ENCODE data around the gene PWP1. TPM values are rescaled to one million over a fixed set of nuclear protein-coding genes. Genes with fewer than 3 reads are reported as not detected.
"Not testable (repeated sequence)": the region's sequence is repeated elsewhere in the genome, so short reads cannot be mapped to it uniquely, and the experiment has no call there.

PWP1 gene
- total RNA-seq, 3 donors from 2014 or later, result 18.4 to 31.8 (median 22.4) TPM

DNA sequence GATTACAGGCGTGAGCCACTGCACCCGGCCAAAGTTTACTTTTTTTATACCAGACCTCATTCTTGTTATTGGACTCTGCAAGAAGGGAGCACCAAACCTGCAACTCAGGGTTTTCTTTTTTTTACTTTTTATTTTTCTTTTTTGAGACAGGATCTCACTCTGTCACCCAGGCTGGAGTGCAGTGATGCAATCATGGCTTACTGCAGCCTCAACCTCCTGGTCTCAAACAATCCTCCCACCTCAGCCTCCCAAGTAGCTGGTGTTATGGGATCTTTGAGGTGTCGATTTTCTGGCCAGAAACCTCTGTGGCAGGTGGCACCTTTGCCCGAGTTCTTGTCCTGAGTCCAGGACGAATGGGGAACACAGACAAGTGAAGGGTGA, 4.2 kb upstream of the PWP1 start:
- TF ChIP-seq, protein P1, sequence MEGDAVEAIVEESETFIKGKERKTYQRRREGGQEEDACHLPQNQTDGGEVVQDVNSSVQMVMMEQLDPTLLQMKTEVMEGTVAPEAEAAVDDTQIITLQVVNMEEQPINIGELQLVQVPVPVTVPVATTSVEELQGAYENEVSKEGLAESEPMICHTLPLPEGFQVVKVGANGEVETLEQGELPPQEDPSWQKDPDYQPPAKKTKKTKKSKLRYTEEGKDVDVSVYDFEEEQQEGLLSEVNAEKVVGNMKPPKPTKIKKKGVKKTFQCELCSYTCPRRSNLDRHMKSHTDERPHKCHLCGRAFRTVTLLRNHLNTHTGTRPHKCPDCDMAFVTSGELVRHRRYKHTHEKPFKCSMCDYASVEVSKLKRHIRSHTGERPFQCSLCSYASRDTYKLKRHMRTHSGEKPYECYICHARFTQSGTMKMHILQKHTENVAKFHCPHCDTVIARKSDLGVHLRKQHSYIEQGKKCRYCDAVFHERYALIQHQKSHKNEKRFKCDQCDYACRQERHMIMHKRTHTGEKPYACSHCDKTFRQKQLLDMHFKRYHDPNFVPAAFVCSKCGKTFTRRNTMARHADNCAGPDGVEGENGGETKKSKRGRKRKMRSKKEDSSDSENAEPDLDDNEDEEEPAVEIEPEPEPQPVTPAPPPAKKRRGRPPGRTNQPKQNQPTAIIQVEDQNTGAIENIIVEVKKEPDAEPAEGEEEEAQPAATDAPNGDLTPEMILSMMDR (IDR thresholded peaks at IDR 0.05), result no peak
- H3K9me3 ChIP-seq, result no peaks in the 10 kb centered on the region
- intact Hi-C loops (cut with DNase I, micrococcal nuclease), result no loop called here

DNA sequence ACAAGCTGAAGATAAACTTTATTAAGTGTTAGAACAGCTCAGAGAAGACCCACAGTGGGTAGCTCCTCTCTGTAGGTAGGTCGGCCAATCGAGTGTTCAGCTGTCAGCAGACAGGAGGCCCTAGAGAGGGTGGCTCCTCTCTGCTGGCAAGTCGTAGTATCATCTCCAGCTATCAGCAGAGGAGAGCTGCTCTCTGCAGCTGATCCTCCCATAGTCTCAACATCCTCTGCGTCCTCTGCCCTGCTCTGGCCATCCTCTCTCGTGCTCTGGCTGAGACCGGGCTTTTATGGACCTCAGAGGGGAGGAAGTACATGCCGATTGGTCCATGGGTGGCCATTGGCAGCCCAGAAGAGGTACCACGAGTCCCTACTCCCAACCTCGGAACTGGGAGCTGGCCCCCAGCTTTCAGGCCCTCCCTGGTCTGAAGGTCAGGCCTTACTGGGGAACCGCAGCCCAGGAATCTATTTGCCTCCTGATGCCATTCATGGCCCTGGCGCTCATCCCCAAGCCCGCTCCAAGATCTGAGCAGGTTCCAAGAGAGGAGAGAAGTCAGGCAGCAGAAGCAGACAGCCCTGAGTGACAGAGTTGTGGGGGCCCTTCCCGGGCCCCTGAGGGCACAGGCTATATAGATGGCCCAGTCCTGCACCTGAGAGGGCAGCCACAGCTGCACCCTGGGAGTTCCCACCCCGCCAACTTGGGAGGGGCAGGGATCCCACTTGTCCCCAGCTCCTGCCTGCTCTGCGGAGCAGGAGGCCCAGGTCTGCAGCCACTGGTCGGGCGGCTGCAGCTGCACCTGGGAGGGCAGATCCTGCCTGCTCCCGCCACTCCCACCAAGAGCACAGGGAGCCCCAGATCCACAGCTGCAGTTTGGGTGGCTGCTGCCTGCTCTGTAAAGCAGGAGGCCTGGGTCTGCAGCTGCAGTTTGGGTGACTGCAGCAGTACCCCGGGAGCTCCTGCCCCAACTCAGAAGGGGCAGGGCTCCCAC, 3.5 kb upstream of the PWP1 start:
- DNase-seq, result no peak
- TF ChIP-seq, protein P1 (IDR thresholded peaks at IDR 0.05), result no peak
- no peaks in the 10 kb centered on the region for H3K9me3 ChIP-seq
- ATAC-seq, result no peak
- peaks cover 17% of the 10 kb centered on the region for H3K4me1 ChIP-seq (ENCODE audit: low read depth)
- no peaks in the 10 kb centered on the region for H3K36me3 ChIP-seq (ENCODE audit: low read depth)
- intact Hi-C loops (cut with DNase I, micrococcal nuclease), result no loop called here
- H3K4me3 ChIP-seq, result no peak overlapping the region

More for the DNA sequence above, 4.2 kb upstream of the PWP1 start:
- Histone ChIP-seq H3K4me3 (no peak overlapping the region), H3K4me1 (ENCODE audit: low read depth) (peaks cover 12% of the 10 kb centered on the region), H3K36me3 (ENCODE audit: low read depth) (no peaks in the 10 kb centered on the region)
- DNase-seq, result no peak
- no peak for ATAC-seq

GRCh38 chr12:107684029-107684795, 1.4 kb upstream of the PWP1 start:
- H3K36me3 ChIP-seq (ENCODE audit: low read depth), result no peaks in the 10 kb centered on the region
- DNase-seq (no peak), ATAC-seq (no peak)
- peaks cover 17% of the 10 kb centered on the region for H3K4me1 ChIP-seq (ENCODE audit: low read depth)
- no peaks in the 10 kb centered on the region for H3K9me3 ChIP-seq
- no peak overlapping the region for H3K4me3 ChIP-seq
- TF ChIP-seq, protein P1 (IDR thresholded peaks at IDR 0.05), result no peak
- intact Hi-C loops (cut with DNase I, micrococcal nuclease), result no loop called here

- Histone ChIP-seq H3K36me3 (ENCODE audit: low read depth) (no peaks in the 10 kb centered on the region), H3K9me3 (no peaks in the 10 kb centered on the region), H3K4me3 (no peak overlapping the region), H3K4me1 (ENCODE audit: low read depth) (peaks cover 17% of the 10 kb centered on the region)
- TF ChIP-seq, protein P1 (IDR thresholded peaks at IDR 0.05), result no peak
- DNase-seq, result peak in 1 of 3 donors; percentile 66
- intact Hi-C loops (cut with DNase I, micrococcal nuclease), result no loop called here
- peak; percentile 67 for ATAC-seq
Measured at GRCh38 chr12:107684990-107685359, 624 bp upstream of the PWP1 start.

DNA sequence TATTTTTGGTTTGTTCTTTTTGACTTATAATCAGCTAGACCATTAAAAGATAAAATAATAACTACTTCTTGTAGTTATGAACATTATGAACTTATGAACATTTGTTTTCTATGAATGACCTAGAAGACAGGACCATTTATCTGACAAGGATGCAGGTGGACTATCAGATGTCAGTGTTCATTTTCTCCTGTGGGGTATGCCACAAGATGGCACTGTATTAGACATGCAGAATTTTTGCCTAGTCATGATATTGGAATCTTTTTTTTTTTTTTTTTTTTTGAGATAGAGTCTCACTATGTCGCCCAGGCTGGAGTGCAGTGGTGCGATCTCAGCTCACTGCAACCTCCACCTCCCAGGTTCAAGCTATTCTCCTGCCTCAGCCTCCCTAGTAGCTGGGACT, 10.2 kb downstream of the PWP1 start:
- DNase-seq; intact Hi-C loops (cut with DNase I, micrococcal nuclease); H3K36me3 ChIP-seq (ENCODE audit: low read depth); H3K4me1 ChIP-seq (ENCODE audit: low read depth); H3K9me3 ChIP-seq; ATAC-seq; H3K4me3 ChIP-seq: not testable (repeated sequence)

GRCh38 chr12:107702106-107702505, 16.5 kb downstream of the PWP1 start:
- no peak for ATAC-seq
- DNase-seq, result no peak
- Histone ChIP-seq H3K9me3 (no peaks in the 10 kb centered on the region), H3K4me1 (ENCODE audit: low read depth) (no peaks in the 10 kb centered on the region), H3K4me3 (no peak overlapping the region), H3K36me3 (ENCODE audit: low read depth) (no peaks in the 10 kb centered on the region)
- TF ChIP-seq, protein P1 (IDR thresholded peaks at IDR 0.05), result no peak
- intact Hi-C loops (cut with DNase I, micrococcal nuclease), result no loop called here

Measured in mucosa of descending colon (tissue), 3 donors.